ENCODE results near the gene ATP6V1C2.

The ATP6V1C2 gene

GRCh38 chr2:10755621-10756020 lies 34.2 kb downstream of the ATP6V1C2 start:
- H3K36me3 ChIP-seq (ENCODE audit: control insufficient read depth in 2 of 2, insufficient read depth in 1 of 2, low read length in 2 of 2) = no peaks in the 10 kb centered on the region
- no peaks in the 10 kb centered on the region for H3K9me3 ChIP-seq (ENCODE audit: control insufficient read depth, insufficient read depth, low read depth, low read length)
- POLR2A ChIA-PET = no interaction called here
- CTCF ChIA-PET = no interaction called here
- no peak overlapping the region for H3K27ac ChIP-seq (ENCODE audit: extremely low read depth, low read depth, low read length)
- H3K4me3 ChIP-seq (ENCODE audit: low read depth, low read length) = no peak overlapping the region
- H3K4me1 ChIP-seq (ENCODE audit: control insufficient read depth, insufficient read depth, low read length) = no peaks in the 10 kb centered on the region
- TF ChIP-seq ZBTB11 (tag by site-specific recombination; conservative IDR thresholded peaks at IDR 0.05; ENCODE audit: low read depth) (no peak), ZNF211 (tag by site-specific recombination; IDR thresholded peaks at IDR 0.05; ENCODE audit: low read depth) (no peak)

GRCh38 chr2:10757814-10758286 lies 36.4 kb downstream of the ATP6V1C2 start:
- CTCF ChIA-PET = no interaction called here
- Histone ChIP-seq H3K4me1 (ENCODE audit: control insufficient read depth, insufficient read depth, low read length) (no peaks in the 10 kb centered on the region), H3K4me3 (ENCODE audit: low read depth, low read length) (no peak overlapping the region), H3K27ac (ENCODE audit: extremely low read depth, low read depth, low read length) (no peak overlapping the region), H3K36me3 (ENCODE audit: control insufficient read depth in 2 of 2, insufficient read depth in 1 of 2, low read length in 2 of 2) (no peaks in the 10 kb centered on the region), H3K9me3 (ENCODE audit: control insufficient read depth, insufficient read depth, low read depth, low read length) (no peaks in the 10 kb centered on the region)
- POLR2A ChIA-PET = no interaction called here
- TF ChIP-seq KLF17 (tag by site-specific recombination; IDR thresholded peaks at IDR 0.05) (no peak), ZNF488 (tag by site-specific recombination; IDR thresholded peaks at IDR 0.05) (no peak), INSM2 (tag by site-specific recombination; IDR thresholded peaks at IDR 0.05) (no peak), KLF8 (tag by site-specific recombination; IDR thresholded peaks at IDR 0.05) (no peak), PRDM6 (tag by site-specific recombination; IDR thresholded peaks at IDR 0.05) (no peak), TSHZ1 (tag by site-specific recombination; IDR thresholded peaks at IDR 0.05; ENCODE audit: borderline replicate concordance) (no peak), ZEB2 (tag by site-specific recombination; IDR thresholded peaks at IDR 0.05) (no peak), ZNF677 (tag by site-specific recombination; IDR thresholded peaks at IDR 0.05) (no peak), ZNF639 (tag by site-specific recombination; IDR thresholded peaks at IDR 0.05) (no peak), OSR2 (tag by site-specific recombination; IDR thresholded peaks at IDR 0.05) (no peak), ZNF10 (tag by site-specific recombination; IDR thresholded peaks at IDR 0.05) (no peak), ZNF558 (tag by site-specific recombination; IDR thresholded peaks at IDR 0.05) (no peak), REPIN1 (tag by site-specific recombination; IDR thresholded peaks at IDR 0.05; ENCODE audit: low read depth) (no peak)

All from HEK293 (cell line).